ENCODE measurements around the gene USP14. TPM values are rescaled to one million over a fixed set of nuclear protein-coding genes. Genes with fewer than 3 reads are reported as not detected.
"Not testable (repeated sequence)": the region's sequence is repeated elsewhere in the genome, so short reads cannot be mapped to it uniquely, and the experiment has no call there.

Gene USP14
- polyA plus RNA-seq, 3 donors, result 8.1 to 22.4 (median 17.5) TPM

DNA sequence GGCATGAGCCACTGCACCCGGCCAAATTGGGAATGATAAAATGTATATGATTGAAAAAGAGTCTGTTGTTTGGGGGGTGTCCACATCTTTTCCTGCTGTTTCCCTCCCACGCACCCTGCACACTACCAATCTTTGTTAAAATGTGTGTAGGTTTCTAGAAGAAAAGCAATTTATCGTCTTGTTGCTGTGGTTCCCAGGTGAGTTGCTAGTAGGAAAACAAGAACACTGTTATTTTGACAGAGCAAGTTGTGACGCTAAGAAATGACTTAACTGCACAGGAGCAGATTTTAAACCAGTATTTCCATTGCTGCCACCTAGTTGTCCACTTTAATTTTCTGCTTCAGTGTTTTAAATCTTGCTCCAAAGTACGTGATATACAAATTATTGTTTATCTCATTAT lies 21.0 kb upstream of the USP14 start:
- Histone ChIP-seq H3K4me3 (replicated peaks in 1 of 3; ENCODE audit: low read depth in 2 of 3, low read length in 3 of 3) (no peak overlapping the region), H3K36me3 (replicated peaks in 1 of 2; ENCODE audit: control insufficient read depth in 1 of 2, insufficient read depth in 2 of 2, low read length in 2 of 2) (no peaks in the 10 kb centered on the region), H3K79me2 (ENCODE audit: insufficient read depth, low read length) (no peaks in the 10 kb centered on the region), H2AFZ (ENCODE audit: insufficient read depth, low read depth, low read length, poor library complexity, severe bottlenecking) (no peak overlapping the region), H3K4me2 (replicated peaks; ENCODE audit: extremely low read depth, low read length, poor library complexity, severe bottlenecking) (no peak overlapping the region), H3K9me3 (replicated peaks in 1 of 2; ENCODE audit: control insufficient read depth in 1 of 2, insufficient read depth in 1 of 2, low read length in 2 of 2) (no peaks in the 10 kb centered on the region), H3K9ac (ENCODE audit: insufficient read depth, low read length, poor library complexity, severe bottlenecking) (no peak overlapping the region), H3K4me1 (ENCODE audit: control insufficient read depth in 1 of 2, insufficient read depth in 2 of 2, low read length in 2 of 2) (no peaks in the 10 kb centered on the region), H4K20me1 (ENCODE audit: insufficient read depth, low read length) (no peaks in the 10 kb centered on the region), H3K27me3 (ENCODE audit: control insufficient read depth in 2 of 2, insufficient read depth in 2 of 2, low read length in 2 of 2) (no peaks in the 10 kb centered on the region), H3K27ac (ENCODE audit: low read depth in 1 of 2, low read length in 2 of 2) (no peak overlapping the region)
- peaks cover 0 to 11% (median 6%) of the 10 kb centered on the region in 7 donors for H3K9me3 Mint-ChIP-seq
- H3K4me1 Mint-ChIP-seq, result no peaks in the 10 kb centered on the region
- intact Hi-C loops (cut with micrococcal nuclease), result no loop called here
- no peak overlapping the region for H3K27ac Mint-ChIP-seq
- DNase-seq, result no peak
- WGBS (ENCODE audit: insufficient coverage), result 100% methylated on average over 1 of the region's 5 CpGs
- no peaks in the 10 kb centered on the region for H3K36me3 Mint-ChIP-seq
- H3K4me3 Mint-ChIP-seq, result no peak overlapping the region
- TF ChIP-seq, protein P1, sequence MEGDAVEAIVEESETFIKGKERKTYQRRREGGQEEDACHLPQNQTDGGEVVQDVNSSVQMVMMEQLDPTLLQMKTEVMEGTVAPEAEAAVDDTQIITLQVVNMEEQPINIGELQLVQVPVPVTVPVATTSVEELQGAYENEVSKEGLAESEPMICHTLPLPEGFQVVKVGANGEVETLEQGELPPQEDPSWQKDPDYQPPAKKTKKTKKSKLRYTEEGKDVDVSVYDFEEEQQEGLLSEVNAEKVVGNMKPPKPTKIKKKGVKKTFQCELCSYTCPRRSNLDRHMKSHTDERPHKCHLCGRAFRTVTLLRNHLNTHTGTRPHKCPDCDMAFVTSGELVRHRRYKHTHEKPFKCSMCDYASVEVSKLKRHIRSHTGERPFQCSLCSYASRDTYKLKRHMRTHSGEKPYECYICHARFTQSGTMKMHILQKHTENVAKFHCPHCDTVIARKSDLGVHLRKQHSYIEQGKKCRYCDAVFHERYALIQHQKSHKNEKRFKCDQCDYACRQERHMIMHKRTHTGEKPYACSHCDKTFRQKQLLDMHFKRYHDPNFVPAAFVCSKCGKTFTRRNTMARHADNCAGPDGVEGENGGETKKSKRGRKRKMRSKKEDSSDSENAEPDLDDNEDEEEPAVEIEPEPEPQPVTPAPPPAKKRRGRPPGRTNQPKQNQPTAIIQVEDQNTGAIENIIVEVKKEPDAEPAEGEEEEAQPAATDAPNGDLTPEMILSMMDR (IDR thresholded peaks at IDR 0.05), result no peak
- peaks cover 0 to 8% (median 2%) of the 10 kb centered on the region in 3 donors for H3K27me3 Mint-ChIP-seq (ENCODE audit: low read depth in 3 of 3)

DNA sequence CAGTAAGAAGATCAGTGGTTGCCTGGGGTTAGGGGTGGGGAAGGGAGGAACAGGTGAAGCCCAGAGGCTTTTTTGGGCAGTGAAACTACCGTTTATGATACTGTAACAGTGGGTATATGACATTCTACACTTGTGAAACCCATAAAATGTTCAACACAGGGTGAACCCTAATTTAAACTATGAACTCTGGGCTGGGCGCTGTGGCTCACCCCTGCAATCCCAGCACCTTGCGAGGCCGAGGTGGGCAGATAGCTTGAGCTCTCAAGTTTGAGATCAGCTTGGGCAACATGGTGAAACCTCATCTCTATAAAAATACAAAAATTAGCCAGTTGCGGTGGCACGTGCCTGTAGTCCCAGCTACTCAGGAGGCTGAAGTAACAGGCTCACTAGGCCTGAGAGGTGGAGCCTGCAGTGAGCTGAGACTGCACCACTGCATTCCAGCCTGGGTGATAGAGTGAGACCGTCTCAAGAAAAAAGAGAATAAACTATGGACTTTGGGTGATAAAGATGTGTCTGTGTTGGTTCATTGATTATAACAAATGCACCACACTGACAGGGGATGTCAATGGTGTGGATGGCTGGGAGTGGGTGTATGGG lies 17.6 kb upstream of the USP14 start:
- Histone ChIP-seq H2AFZ (ENCODE audit: insufficient read depth, low read depth, low read length, poor library complexity, severe bottlenecking) (no peak overlapping the region), H3K79me2 (ENCODE audit: insufficient read depth, low read length) (no peaks in the 10 kb centered on the region), H4K20me1 (ENCODE audit: insufficient read depth, low read length) (no peaks in the 10 kb centered on the region), H3K27ac (ENCODE audit: low read depth in 1 of 2, low read length in 2 of 2) (no peak overlapping the region), H3K4me3 (replicated peaks in 1 of 3; ENCODE audit: low read depth in 2 of 3, low read length in 3 of 3) (no peak overlapping the region), H3K36me3 (replicated peaks in 1 of 2; ENCODE audit: control insufficient read depth in 1 of 2, insufficient read depth in 2 of 2, low read length in 2 of 2) (no peaks in the 10 kb centered on the region), H3K9me3 (replicated peaks in 1 of 2; ENCODE audit: control insufficient read depth in 1 of 2, insufficient read depth in 1 of 2, low read length in 2 of 2) (no peaks in the 10 kb centered on the region), H3K9ac (ENCODE audit: insufficient read depth, low read length, poor library complexity, severe bottlenecking) (no peak overlapping the region), H3K4me1 (ENCODE audit: control insufficient read depth in 1 of 2, insufficient read depth in 2 of 2, low read length in 2 of 2) (no peaks in the 10 kb centered on the region), H3K4me2 (replicated peaks; ENCODE audit: extremely low read depth, low read length, poor library complexity, severe bottlenecking) (no peak overlapping the region), H3K27me3 (ENCODE audit: control insufficient read depth in 2 of 2, insufficient read depth in 2 of 2, low read length in 2 of 2) (no peaks in the 10 kb centered on the region)
- Mint-ChIP-seq H3K36me3 (no peaks in the 10 kb centered on the region), H3K4me3 (no peak overlapping the region), H3K27me3 (ENCODE audit: low read depth in 3 of 3) (peaks cover 2 to 8% (median 6%) of the 10 kb centered on the region in 3 donors), H3K4me1 (no peaks in the 10 kb centered on the region), H3K9me3 (peaks cover 0 to 8% (median 2%) of the 10 kb centered on the region in 7 donors), H3K27ac (no peak overlapping the region)
- intact Hi-C loops (cut with micrococcal nuclease), result no loop called here
- TF ChIP-seq, protein P1 (IDR thresholded peaks at IDR 0.05), result no peak
- DNase-seq, result no peak
- 95% methylated on average over 4 of the region's 7 CpGs for WGBS (ENCODE audit: insufficient coverage)

DNA sequence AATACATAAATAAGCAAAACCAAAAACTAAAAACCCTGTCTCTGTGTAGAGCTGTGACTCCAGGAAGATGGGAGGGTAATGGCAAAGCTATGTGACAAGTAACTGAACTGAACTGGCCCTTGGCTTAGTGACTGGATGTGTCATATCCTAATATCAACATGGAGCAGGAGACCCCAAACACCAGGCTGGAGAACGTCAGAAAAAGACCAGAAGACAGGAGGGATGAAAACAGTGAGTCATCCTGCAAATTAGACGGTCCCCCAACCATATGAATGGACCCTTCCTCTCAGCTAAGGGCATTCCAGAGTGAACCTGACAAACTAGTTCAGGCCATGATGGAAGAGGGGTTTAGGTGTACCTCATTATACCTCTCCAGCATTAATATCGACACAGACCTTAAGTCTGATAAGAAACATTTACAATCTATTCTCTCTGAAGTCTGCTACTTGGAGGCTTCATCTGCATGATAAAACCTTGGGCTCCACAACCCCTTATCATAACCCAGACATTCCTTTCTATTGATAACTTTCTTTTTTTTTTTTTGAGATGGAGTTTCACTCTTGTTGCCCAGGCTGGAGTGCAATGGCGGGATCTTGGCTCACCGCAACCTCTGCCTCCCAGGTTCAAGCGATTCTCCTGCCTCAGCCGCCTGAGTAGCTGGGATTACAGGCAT lies 15.6 kb upstream of the USP14 start:
- H4K20me1 ChIP-seq (ENCODE audit: insufficient read depth, low read length); H3K4me3 ChIP-seq (replicated peaks in 1 of 3; ENCODE audit: low read depth in 2 of 3, low read length in 3 of 3); H3K9ac ChIP-seq (ENCODE audit: insufficient read depth, low read length, poor library complexity, severe bottlenecking); H3K9me3 ChIP-seq (replicated peaks in 1 of 2; ENCODE audit: control insufficient read depth in 1 of 2, insufficient read depth in 1 of 2, low read length in 2 of 2); H2AFZ ChIP-seq (ENCODE audit: insufficient read depth, low read depth, low read length, poor library complexity, severe bottlenecking); H3K36me3 ChIP-seq (replicated peaks in 1 of 2; ENCODE audit: control insufficient read depth in 1 of 2, insufficient read depth in 2 of 2, low read length in 2 of 2); intact Hi-C loops (cut with micrococcal nuclease); DNase-seq; H3K4me1 ChIP-seq (ENCODE audit: control insufficient read depth in 1 of 2, insufficient read depth in 2 of 2, low read length in 2 of 2); H3K4me2 ChIP-seq (replicated peaks; ENCODE audit: extremely low read depth, low read length, poor library complexity, severe bottlenecking); H3K9me3 Mint-ChIP-seq; H3K4me3 Mint-ChIP-seq; H3K27me3 Mint-ChIP-seq (ENCODE audit: low read depth in 3 of 3); H3K27ac ChIP-seq (ENCODE audit: low read depth in 1 of 2, low read length in 2 of 2); H3K27me3 ChIP-seq (ENCODE audit: control insufficient read depth in 2 of 2, insufficient read depth in 2 of 2, low read length in 2 of 2); H3K4me1 Mint-ChIP-seq; H3K27ac Mint-ChIP-seq; H3K36me3 Mint-ChIP-seq; H3K79me2 ChIP-seq (ENCODE audit: insufficient read depth, low read length): not testable (repeated sequence)
- no CpG with 5 or more reads among the region's 7 CpGs for WGBS (ENCODE audit: insufficient coverage)
